GM18858 (cell line): Measurements from ENCODE around the gene SGMS1.
"Not testable (repeated sequence)": the region's sequence is repeated elsewhere in the genome, so short reads cannot be mapped to it uniquely, and the experiment has no call there.

Experiments
- ATAC-seq: cut with Tn5 transposase; IDR thresholded peaks from one replicate; pipeline ENCODE4 v1.9.1; 2021; ENCODE audit not compliant: unreplicated experiment

SGMS1 gene

DNA sequence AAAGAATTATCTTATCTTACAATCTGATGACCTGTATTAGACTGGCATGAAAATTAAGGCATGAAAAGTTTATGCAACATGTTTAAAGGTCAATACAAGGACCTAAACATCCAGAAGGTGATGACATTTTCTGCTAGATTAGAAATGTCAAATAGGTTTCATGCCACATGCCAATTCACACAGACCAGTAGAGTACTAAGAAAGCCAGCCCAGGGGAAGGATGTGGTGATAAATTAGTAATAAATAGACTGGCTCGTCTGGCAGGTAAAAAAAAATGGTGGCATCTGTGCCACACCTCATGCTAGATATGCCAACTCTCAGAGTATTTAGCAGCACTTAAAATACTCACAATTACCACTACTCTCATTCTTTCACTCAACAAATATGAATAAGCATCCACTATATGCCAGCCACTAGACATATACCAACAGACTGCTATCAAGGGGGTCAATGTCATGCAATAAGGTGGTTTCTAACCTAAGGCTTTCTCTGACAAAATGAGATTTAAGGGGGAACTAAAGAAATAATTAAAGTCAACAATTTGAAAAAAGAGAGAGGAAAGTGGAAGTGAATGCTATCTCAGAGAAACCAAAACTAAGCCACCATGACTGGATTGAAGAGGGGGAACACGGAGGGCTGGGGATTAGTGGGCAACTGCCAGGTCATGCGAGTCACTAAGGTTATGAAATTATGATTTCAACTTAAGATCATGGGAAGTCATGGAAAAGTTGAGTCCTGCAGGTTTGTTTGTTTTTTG lies 83.5 kb downstream of the SGMS1 start:
- peak; percentile 31 for ATAC-seq

GRCh38 chr10:50538555-50539398 lies 85.0 kb downstream of the SGMS1 start:
- peak; percentile 48 for ATAC-seq

DNA sequence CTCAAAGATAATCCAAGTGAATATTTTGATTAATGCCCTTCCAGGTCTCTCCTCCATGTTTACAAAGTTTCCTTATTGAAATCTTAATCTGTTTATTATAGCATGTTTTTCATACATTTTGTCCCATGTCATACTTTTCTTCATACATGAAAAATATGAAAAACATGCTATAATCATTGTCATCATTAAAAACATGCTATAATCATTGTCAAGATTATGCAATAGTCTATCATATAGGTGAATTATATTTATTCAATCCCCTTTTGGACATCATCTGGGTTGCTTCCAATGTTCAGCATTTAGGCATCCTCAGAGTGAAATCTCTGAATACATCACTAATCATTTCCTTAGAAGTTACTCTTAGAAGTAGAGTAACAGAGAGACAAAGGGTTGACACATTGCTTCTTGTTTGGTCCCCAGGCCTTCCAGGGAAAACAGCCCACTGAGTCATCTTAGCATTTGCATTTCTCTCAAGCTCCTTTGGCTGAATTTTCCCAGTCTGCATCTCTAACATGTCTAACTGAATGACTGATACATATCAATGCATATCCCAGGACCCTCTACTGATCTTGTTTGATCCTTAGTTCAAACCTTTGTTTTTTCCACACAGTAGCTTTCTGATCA lies 87.0 kb downstream of the SGMS1 start:
- no peak for ATAC-seq

- ATAC-seq, result not testable (repeated sequence)
Observed at GRCh38 chr10:50534748-50535376, 88.9 kb downstream of the SGMS1 start.

DNA sequence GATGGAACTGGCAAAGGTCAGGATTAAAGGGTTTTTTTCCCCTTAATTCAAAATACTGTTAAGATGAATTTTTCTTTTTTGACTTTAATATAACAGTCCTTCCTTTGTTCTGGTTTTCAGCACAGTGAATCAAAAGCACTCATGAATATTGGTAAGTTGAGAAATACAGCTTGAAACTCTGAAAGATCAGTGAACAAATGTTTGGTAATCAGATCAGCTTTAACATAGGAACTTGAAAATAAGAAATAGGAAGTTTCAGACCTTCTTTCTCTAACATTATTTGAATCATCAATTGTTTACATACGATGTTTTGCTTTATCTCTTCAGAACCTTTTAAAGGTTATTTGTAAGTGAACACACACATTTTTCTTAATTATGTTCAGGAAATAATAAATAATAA lies 90.5 kb downstream of the SGMS1 start:
- no peak for ATAC-seq

DNA sequence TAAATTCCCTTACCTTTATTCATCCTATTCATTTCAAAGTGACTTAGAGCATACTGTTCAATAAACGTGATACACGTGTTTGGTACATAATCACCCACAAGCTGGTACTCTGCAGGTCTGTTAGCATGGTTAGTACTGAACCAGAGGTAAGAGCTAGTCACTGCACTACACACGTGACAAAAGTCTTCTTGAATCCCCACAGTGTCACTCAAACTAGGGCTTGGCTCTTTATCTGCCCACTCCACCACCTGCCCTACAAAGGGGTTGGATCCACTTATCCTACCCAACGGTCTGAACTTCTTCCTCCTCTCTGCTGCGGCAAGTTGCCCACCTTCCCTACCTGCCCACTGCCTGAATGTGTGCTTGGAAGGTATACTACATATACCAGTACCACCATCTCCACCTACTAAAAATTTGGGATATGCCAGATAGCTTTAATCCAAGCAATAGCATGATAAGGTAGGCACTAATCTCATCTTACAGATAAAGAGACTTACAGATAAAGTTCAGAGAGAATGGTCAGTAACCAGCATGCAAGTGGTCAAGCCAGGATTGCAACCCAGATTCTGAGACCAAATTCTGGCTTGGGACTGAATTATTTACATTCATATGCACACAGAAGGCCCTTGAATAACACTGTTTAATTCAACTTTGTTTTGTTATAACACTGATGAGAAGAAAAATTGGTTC lies 92.2 kb downstream of the SGMS1 start:
- ATAC-seq, result no peak

DNA sequence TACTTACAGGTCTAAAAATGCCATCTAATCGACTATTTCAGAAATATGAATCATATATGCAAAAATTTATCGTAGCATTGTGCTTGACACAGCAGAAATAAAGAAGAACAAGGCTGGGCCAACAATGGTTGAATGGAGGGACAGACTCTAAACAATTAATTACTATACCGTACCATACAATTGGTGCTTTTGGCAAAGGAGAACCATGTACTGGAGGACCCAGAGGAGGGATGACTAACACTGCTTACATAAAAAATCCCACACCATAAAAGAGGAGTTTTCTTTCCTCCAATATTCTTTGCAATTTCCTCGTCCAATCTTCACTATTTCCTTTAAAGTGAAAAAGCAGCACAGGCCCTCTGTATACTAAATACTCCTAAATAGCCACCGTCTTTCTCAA lies 94.1 kb downstream of the SGMS1 start:
- no peak for ATAC-seq

DNA sequence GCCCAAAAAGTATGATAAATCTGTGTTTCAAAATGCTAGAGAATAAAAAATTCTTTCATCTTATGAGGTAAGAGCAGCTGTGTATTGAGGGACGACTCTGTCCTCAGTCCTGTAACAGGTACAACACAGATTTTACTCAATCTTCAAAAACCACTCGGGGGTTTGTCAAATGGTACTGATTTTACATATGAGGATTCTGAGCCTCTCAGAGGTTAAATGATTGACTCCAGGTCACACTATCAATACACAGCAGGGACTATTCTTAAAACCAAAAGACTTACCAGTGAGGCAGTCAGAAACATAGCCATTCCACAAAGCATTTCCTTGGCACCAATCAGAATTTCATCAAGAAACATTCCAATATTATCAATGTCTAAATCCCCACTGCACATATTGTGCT lies 95.5 kb downstream of the SGMS1 start:
- ATAC-seq, result no peak

- no peak for ATAC-seq
Observed at GRCh38 chr10:50527442-50528043, 96.2 kb downstream of the SGMS1 start.

GRCh38 chr10:50526185-50526584 lies 97.6 kb downstream of the SGMS1 start:
- ATAC-seq, result no peak

- no peak for ATAC-seq
Observed at GRCh38 chr10:50523357-50523756, 100.4 kb downstream of the SGMS1 start.

GRCh38 chr10:50522908-50523307 lies 100.8 kb downstream of the SGMS1 start:
- ATAC-seq, result no peak

GRCh38 chr10:50520115-50520514 lies 103.6 kb downstream of the SGMS1 start:
- no peak for ATAC-seq

DNA sequence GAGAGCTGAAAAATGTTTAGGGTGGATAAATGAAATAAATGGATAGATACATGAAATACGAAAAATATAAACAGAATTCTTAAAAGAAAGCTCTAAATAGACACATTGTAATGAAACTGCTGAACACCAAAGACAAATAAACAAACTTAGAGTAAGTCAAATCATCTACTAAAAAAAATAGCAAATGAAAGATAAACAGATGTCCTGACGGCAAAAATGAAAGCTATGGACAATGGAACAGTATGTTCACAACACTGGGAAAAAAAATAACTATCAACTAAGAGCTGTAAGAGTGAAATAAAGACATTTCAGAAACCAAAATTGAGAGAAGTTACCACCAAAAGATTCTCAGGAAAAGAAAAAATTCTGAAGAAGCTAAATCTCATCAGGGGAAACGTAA lies 106.1 kb downstream of the SGMS1 start:
- no peak for ATAC-seq

DNA sequence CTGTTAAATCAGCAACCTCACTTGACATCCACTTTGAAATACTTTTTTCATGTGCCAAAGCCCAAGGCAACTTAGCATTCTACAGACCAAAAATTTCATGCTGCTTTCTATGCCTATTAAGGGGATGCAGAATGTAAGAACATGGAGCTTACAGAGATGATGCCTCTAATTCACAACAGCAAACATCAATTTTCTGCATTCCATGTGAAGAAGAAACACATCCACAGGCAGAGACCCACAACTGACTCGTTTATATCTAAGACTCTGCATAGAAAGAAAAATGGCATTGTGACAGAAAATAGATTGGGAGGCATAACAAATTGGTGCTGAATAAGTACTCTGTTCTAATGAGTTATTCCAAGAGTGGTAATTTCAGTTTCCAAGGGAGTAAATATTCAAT lies 107.6 kb downstream of the SGMS1 start:
- no peak for ATAC-seq

DNA sequence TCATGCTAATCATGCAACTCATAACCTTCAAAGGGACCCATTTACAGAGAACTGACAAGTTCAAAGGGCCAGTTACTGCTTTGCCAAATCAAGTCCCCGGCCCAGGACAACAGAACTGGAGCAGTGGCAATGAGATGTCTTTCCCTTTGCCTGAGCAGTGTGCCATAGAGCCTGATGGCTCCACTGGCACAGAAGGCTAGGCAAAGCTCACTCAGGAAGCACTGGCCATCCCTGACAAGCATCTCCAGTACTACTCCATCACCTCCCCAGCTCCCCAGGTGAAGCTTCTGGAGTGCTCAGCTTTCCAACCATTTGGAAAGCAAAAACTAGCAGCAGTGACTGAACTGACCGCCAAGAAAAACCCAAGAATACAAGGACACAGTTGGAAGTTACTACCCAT lies 108.3 kb downstream of the SGMS1 start:
- ATAC-seq, result no peak

- no peak for ATAC-seq
Observed at GRCh38 chr10:50514995-50515394, 108.8 kb downstream of the SGMS1 start.

GRCh38 chr10:50513956-50514355 lies 109.8 kb downstream of the SGMS1 start:
- ATAC-seq, result no peak

- peak; percentile 37 for ATAC-seq
Observed at GRCh38 chr10:50512743-50513416, 110.9 kb downstream of the SGMS1 start.

- ATAC-seq, result no peak
Observed at GRCh38 chr10:50512214-50512595, 111.6 kb downstream of the SGMS1 start.
